Neural progenitor cell (in vitro differentiated cells): ENCODE measurements around the gene TCP11L1. TPM values are rescaled to one million over a fixed set of nuclear protein-coding genes. Genes with fewer than 3 reads are reported as not detected.

Experiments used
- DNase-seq: peaks from one replicate; pipeline ENCODE4 v3.0.0-alpha.2; 2016; ENCODE audit warnings: low spot score
- H2AFZ ChIP-seq: fragments of 200-600 bp; sonication (generic); replicated peaks from 2 replicates; pipeline ENCODE4 v1.6.1; 2016; ENCODE audit warnings: antibody characterized with exemption
- H3F3A ChIP-seq: fragments of 200-600 bp; sonication (generic); 2 replicates; pipeline ENCODE4 v1.6.1; 2016; ENCODE audit warnings: antibody characterized with exemption, low read depth
- H3K27ac ChIP-seq: fragments of 200-600 bp; sonication (generic); 2 replicates; pipeline ENCODE4 v1.5.1; 2016; ENCODE audit warnings: mild to moderate bottlenecking
- H3K27me3 ChIP-seq: fragments of 200-600 bp; sonication (generic); 2 replicates; pipeline ENCODE4 v1.6.1; 2016; ENCODE audit warnings: mild to moderate bottlenecking, moderate library complexity
- H3K36me3 ChIP-seq: fragments of 200-600 bp; sonication (generic); 2 replicates; pipeline ENCODE4 v1.5.1; 2016
- H3K4me1 ChIP-seq: fragments of 200-600 bp; sonication (generic); 2 replicates; pipeline ENCODE4 v1.6.1; 2016; ENCODE audit warnings: mixed run types
- H3K4me2 ChIP-seq: fragments of 200-600 bp; sonication (generic); 2 replicates; pipeline ENCODE4 v1.6.1; 2016
- H3K4me3 ChIP-seq: fragments of 200-600 bp; sonication (generic); 2 replicates; pipeline ENCODE4 v1.5.1; 2016
- H3K79me2 ChIP-seq: fragments of 200-600 bp; sonication (generic); 2 replicates; pipeline ENCODE4 v1.6.1; 2016; ENCODE audit warnings: low read depth
- H3K9ac ChIP-seq: fragments of 200-600 bp; sonication (generic); 2 replicates; pipeline ENCODE4 v1.6.1; 2016
- H3K9me3 ChIP-seq: fragments of 200-600 bp; sonication (generic); 2 replicates; pipeline ENCODE4 v1.5.1; 2016; ENCODE audit warnings: low read depth
- H4K20me1 ChIP-seq: fragments of 200-600 bp; sonication (generic); 2 replicates; pipeline ENCODE4 v1.6.1; 2016; ENCODE audit warnings: low read depth
- H3K27ac Mint-ChIP-seq: 3 replicates; pipeline ENCODE4 v1.8.0; 2021; ENCODE audit warnings: mixed read lengths
- H3K27me3 Mint-ChIP-seq: 2 replicates; pipeline ENCODE4 v1.8.0; 2022; ENCODE audit warnings: low read depth, mild to moderate bottlenecking, inconsistent platforms, moderate library complexity, mixed read lengths; ENCODE audit not compliant: insufficient read depth
- H3K36me3 Mint-ChIP-seq: 3 replicates; pipeline ENCODE4 v1.8.0; 2021; ENCODE audit warnings: mixed read lengths
- H3K4me1 Mint-ChIP-seq: 3 replicates; pipeline ENCODE4 v1.8.0; 2021; ENCODE audit warnings: mixed read lengths
- H3K4me3 Mint-ChIP-seq: 3 replicates; pipeline ENCODE4 v1.8.0; 2021; ENCODE audit warnings: mild to moderate bottlenecking, moderate library complexity, mixed read lengths
- H3K9me3 Mint-ChIP-seq: 3 replicates; pipeline ENCODE4 v1.8.0; 2020; ENCODE audit warnings: mixed read lengths
- EZH2 ChIP-seq: fragments of 200-600 bp; sonication (generic); IDR thresholded peaks from 2 replicates; pipeline ENCODE4 v1.6.1; 2017; ENCODE audit warnings: antibody characterized with exemption, mild to moderate bottlenecking, moderate library complexity
- EZH2phosphoT487 ChIP-seq: fragments of 200-600 bp; sonication (generic); IDR thresholded peaks from 2 replicates; pipeline ENCODE4 v1.6.1; 2017; ENCODE audit warnings: antibody characterized with exemption
- total RNA-seq: library from RNA; depleted of rRNA; stranded (reverse); fragments of >200 nt; gene quantifications from 2 replicates; pipeline ENCODE4 v1.2.3, GENCODE V29; 2015; ENCODE audit warnings: low replicate concordance
- TF ChIP-seq, protein P1 (sequence below): fragments of 200-600 bp; sonication (generic); IDR thresholded peaks from 2 replicates; pipeline ENCODE4 v1.5.1; 2017; ENCODE audit warnings: antibody characterized with exemption, mild to moderate bottlenecking

TCP11L1 gene
- total RNA-seq, 1 donor from 2014 or later = 20.0 TPM

- DNase-seq = no peak
- Histone ChIP-seq H4K20me1 (no peaks in the 10 kb centered on the region), H3K9me3 (no peaks in the 10 kb centered on the region), H2AFZ (no peak overlapping the region), H3K27me3 (no peaks in the 10 kb centered on the region), H3K9ac (no peak overlapping the region), H3K4me2 (no peak overlapping the region), H3F3A (peaks cover 7% of the 10 kb centered on the region), H3K4me1 (no peaks in the 10 kb centered on the region), H3K79me2 (no peaks in the 10 kb centered on the region), H3K4me3 (no peak overlapping the region), H3K36me3 (no peaks in the 10 kb centered on the region), H3K27ac (no peak overlapping the region)
- H3K4me1 Mint-ChIP-seq = peaks cover 14% of the 10 kb centered on the region
- no peak overlapping the region for H3K27ac Mint-ChIP-seq
- H3K4me3 Mint-ChIP-seq = no peak overlapping the region
- H3K9me3 Mint-ChIP-seq = no peaks in the 10 kb centered on the region
- peaks cover 30% of the 10 kb centered on the region for H3K36me3 Mint-ChIP-seq
- H3K27me3 Mint-ChIP-seq = no peaks in the 10 kb centered on the region
- TF ChIP-seq EZH2 (no peak), EZH2phosphoT487 (no peak)
- TF ChIP-seq, protein P1, sequence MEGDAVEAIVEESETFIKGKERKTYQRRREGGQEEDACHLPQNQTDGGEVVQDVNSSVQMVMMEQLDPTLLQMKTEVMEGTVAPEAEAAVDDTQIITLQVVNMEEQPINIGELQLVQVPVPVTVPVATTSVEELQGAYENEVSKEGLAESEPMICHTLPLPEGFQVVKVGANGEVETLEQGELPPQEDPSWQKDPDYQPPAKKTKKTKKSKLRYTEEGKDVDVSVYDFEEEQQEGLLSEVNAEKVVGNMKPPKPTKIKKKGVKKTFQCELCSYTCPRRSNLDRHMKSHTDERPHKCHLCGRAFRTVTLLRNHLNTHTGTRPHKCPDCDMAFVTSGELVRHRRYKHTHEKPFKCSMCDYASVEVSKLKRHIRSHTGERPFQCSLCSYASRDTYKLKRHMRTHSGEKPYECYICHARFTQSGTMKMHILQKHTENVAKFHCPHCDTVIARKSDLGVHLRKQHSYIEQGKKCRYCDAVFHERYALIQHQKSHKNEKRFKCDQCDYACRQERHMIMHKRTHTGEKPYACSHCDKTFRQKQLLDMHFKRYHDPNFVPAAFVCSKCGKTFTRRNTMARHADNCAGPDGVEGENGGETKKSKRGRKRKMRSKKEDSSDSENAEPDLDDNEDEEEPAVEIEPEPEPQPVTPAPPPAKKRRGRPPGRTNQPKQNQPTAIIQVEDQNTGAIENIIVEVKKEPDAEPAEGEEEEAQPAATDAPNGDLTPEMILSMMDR = no peak
These were observed 24.0 kb downstream of the TCP11L1 start for GRCh38 chr11:33063326-33063881.

DNA sequence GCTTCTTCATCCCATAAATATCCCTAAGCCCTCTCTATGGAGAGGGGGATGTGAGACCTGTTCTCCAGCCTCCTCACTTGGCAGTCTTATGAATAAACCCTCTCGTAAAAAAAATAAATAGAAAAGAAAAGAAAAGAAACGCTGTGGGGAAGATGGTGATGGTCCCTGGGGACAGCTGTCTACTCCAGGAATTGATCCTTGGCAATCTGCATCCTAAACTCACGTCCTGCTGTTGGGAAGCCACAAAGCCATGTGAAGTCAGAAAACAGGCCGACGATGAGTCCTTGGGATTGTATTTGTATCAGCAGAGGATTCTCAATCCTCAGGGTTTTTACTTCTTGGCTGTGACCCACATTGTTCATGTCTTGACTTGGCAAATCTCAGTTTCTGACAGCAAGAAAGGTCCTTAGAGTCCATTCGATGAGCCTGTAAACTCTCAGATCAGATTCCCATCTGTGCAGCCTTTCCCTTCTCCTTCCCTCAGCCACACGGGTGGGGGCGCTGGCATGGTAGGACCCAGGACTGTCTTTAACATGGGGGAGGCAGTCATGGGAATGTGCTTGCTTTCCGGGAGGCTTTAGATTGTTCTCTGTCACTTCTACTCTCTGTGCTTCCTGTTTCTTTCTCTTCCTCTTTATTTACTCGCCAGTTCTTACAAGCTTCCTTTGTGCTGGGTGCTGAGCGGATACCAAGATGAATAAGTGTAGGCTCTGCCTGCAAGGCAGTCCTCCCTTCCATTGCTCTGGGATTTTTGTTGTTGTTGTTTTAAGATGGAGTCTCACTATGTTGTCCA is 24.9 kb downstream of the TCP11L1 start:
- Histone ChIP-seq H2AFZ (no peak overlapping the region), H3K36me3 (no peaks in the 10 kb centered on the region), H3K9me3 (no peaks in the 10 kb centered on the region), H3K4me3 (no peak overlapping the region), H3K9ac (no peak overlapping the region), H3K4me2 (no peak overlapping the region), H3K27me3 (no peaks in the 10 kb centered on the region), H3F3A (peaks cover 7% of the 10 kb centered on the region), H3K27ac (no peak overlapping the region), H4K20me1 (no peaks in the 10 kb centered on the region), H3K79me2 (no peaks in the 10 kb centered on the region), H3K4me1 (no peaks in the 10 kb centered on the region)
- Mint-ChIP-seq H3K4me3 (no peak overlapping the region), H3K27me3 (no peaks in the 10 kb centered on the region), H3K9me3 (no peaks in the 10 kb centered on the region), H3K4me1 (peaks cover 8% of the 10 kb centered on the region), H3K36me3 (peaks cover 24% of the 10 kb centered on the region), H3K27ac (no peak overlapping the region)
- TF ChIP-seq, protein P1 = no peak
- TF ChIP-seq EZH2 = no peak
- no peak for TF ChIP-seq EZH2phosphoT487
- DNase-seq = no peak

- no peak overlapping the region for H3K4me2 ChIP-seq
- TF ChIP-seq, protein P1 = no peak
- no peak for TF ChIP-seq EZH2
- no peak for TF ChIP-seq EZH2phosphoT487
- H3K36me3 ChIP-seq = no peaks in the 10 kb centered on the region
- H3K4me3 Mint-ChIP-seq = no peak overlapping the region
- H3K4me1 ChIP-seq = no peaks in the 10 kb centered on the region
- no peak overlapping the region for H2AFZ ChIP-seq
- H3K27ac ChIP-seq = no peak overlapping the region
- H3K9me3 Mint-ChIP-seq = no peaks in the 10 kb centered on the region
- H3K4me1 Mint-ChIP-seq = peaks cover 3% of the 10 kb centered on the region
- no peak overlapping the region for H3K4me3 ChIP-seq
- H3K9me3 ChIP-seq = no peaks in the 10 kb centered on the region
- peaks cover 7% of the 10 kb centered on the region for H3F3A ChIP-seq
- H3K79me2 ChIP-seq = no peaks in the 10 kb centered on the region
- no peaks in the 10 kb centered on the region for H4K20me1 ChIP-seq
- peaks cover 18% of the 10 kb centered on the region for H3K36me3 Mint-ChIP-seq
- H3K27me3 ChIP-seq = no peaks in the 10 kb centered on the region
- no peak for DNase-seq
- no peak overlapping the region for H3K9ac ChIP-seq
- no peak overlapping the region for H3K27ac Mint-ChIP-seq
- no peaks in the 10 kb centered on the region for H3K27me3 Mint-ChIP-seq
These were observed 25.5 kb downstream of the TCP11L1 start for GRCh38 chr11:33064866-33065265.
